A549 (cell line): ENCODE results near the gene CYP19A1. TPM values are rescaled to one million over a fixed set of nuclear protein-coding genes. Genes with fewer than 3 reads are reported as not detected.

Source experiments
- ATAC-seq, 2 experiments: fragments of 200-7000 bp in 1 of 2; fragments of >200 bp in 1 of 2; cut with Nextera tagmentation in 1 of 2; cut with Tn5 transposase in 1 of 2; 3 replicates each; pipeline versions ENCODE4 v1.8.0 to v1.9.1; 2018 to 2020; ENCODE audit warnings: mild to moderate bottlenecking in 1 of 2, moderate library complexity in 1 of 2
- CTCF ChIA-PET: fragments of 300-600 bp; sonication (Branson Sonifier 250); formaldehyde crosslinking; extraction: SDS; loops from one replicate; lab custom pipeline; 2021; ENCODE audit warnings: antibody characterized with exemption, inconsistent platforms; lab: Yijun Ruan, JAX
- POLR2A ChIA-PET: fragments of 350-600 bp; formaldehyde crosslinking; extraction: SDS; loops from one replicate; lab custom pipeline; 2021; ENCODE audit warnings: antibody characterized with exemption, inconsistent platforms; lab: Yijun Ruan, JAX
- DNase-seq, 2 experiments: peaks; one replicate each; pipeline versions ENCODE4 v3.0.0 to v3.0.0-alpha.2; 2011 to 2016; ENCODE audit warnings: low read depth in 1 of 2, low spot score in 1 of 2
- FAIRE-seq: peaks from 2 replicates; lab custom pipeline; 2011; peaks lifted over from hg19 to GRCh38; lab: Jason Lieb, UNC
- H3K27ac ChIP-seq, 2 experiments: fragments of >200 bp; sonication (Bioruptor Twin); formaldehyde crosslinking; 3 replicates each; pipeline ENCODE4 v1.5.1; 2016 to 2017
- H3K4me1 ChIP-seq: fragments of >200 bp; sonication (Bioruptor Twin); formaldehyde crosslinking; 3 replicates; pipeline ENCODE4 v1.6.1; 2016
- H3K4me2 ChIP-seq: fragments of >200 bp; sonication (Bioruptor Twin); formaldehyde crosslinking; 3 replicates; pipeline ENCODE4 v1.6.1; 2016
- H3K4me3 ChIP-seq: fragments of >200 bp; sonication (Bioruptor Twin); formaldehyde crosslinking; 3 replicates; pipeline ENCODE4 v1.5.1; 2016
- H3K9me3 ChIP-seq: fragments of >200 bp; sonication (Bioruptor Twin); formaldehyde crosslinking; 3 replicates; pipeline ENCODE4 v1.6.1; 2016
- BCL3 ChIP-seq: fragments of >200 bp; sonication (Bioruptor Twin); formaldehyde crosslinking; IDR thresholded peaks from 3 replicates; pipeline ENCODE4 v1.6.1; 2016
- BHLHE40 ChIP-seq: IDR thresholded peaks from 2 replicates; pipeline ENCODE4 v1.6.1; 2012; ENCODE audit warnings: low read depth, low read length, inconsistent platforms
- CBX2 ChIP-seq: fragments of 200-600 bp; sonication (generic); IDR thresholded peaks from 2 replicates; pipeline ENCODE4 v1.6.1; 2016; ENCODE audit warnings: low read depth, mild to moderate bottlenecking, borderline replicate concordance
- CEBPB ChIP-seq, 2 experiments: fragments of >200 bp in 1 of 2; sonication (Bioruptor Twin) in 1 of 2; formaldehyde crosslinking in 1 of 2; IDR thresholded peaks; 2 replicates each; pipeline ENCODE4 v1.6.1; 2012 to 2016
- CHD4 ChIP-seq: fragments of 200-600 bp; sonication (generic); IDR thresholded peaks from 2 replicates; pipeline ENCODE4 v1.6.1; 2016; ENCODE audit warnings: antibody characterized with exemption, mild to moderate bottlenecking, borderline replicate concordance
- CTCF ChIP-seq: fragments of >200 bp; sonication (Bioruptor Twin); formaldehyde crosslinking; IDR thresholded peaks from 3 replicates; pipeline ENCODE4 v1.5.1; 2016
- EHF ChIP-seq: fragments of 250-450 bp; sonication (Bioruptor Pico); IDR thresholded peaks from 2 replicates; pipeline ENCODE4 v1.5.0; 2020; ENCODE audit warnings: mild to moderate bottlenecking
- EHMT2 ChIP-seq: fragments of 200-600 bp; sonication (generic); IDR thresholded peaks from 2 replicates; pipeline ENCODE4 v1.6.1; 2016; ENCODE audit warnings: antibody characterized with exemption, low read depth, mild to moderate bottlenecking, moderate library complexity
- FOXS1 ChIP-seq: fragments of 250-450 bp; sonication (Bioruptor Pico); IDR thresholded peaks from 2 replicates; pipeline ENCODE4 v1.5.0; 2020; ENCODE audit warnings: mild to moderate bottlenecking, moderate library complexity
- GATA3 ChIP-seq: IDR thresholded peaks from 2 replicates; pipeline ENCODE4 v1.6.1; 2012; ENCODE audit warnings: borderline replicate concordance
- HEYL ChIP-seq: fragments of 250-450 bp; sonication (Bioruptor Pico); IDR thresholded peaks from 2 replicates; pipeline ENCODE4 v1.8.0; 2021; ENCODE audit warnings: mild to moderate bottlenecking, moderate library complexity
- HOXB13 ChIP-seq: fragments of 250-450 bp; sonication (Bioruptor Pico); IDR thresholded peaks from 2 replicates; pipeline ENCODE4 v1.5.0; 2020; ENCODE audit warnings: low read depth, mild to moderate bottlenecking, moderate library complexity
- HOXB5 ChIP-seq: fragments of 250-450 bp; sonication (Bioruptor Pico); IDR thresholded peaks from 2 replicates; pipeline ENCODE4 v1.5.0; 2020; ENCODE audit warnings: mild to moderate bottlenecking, moderate library complexity
- KDM1A ChIP-seq: fragments of 200-600 bp; sonication (generic); IDR thresholded peaks from 2 replicates; pipeline ENCODE4 v1.6.1; 2016; ENCODE audit warnings: low read depth, mild to moderate bottlenecking
- KDM5A ChIP-seq: fragments of 200-600 bp; sonication (generic); IDR thresholded peaks from 2 replicates; pipeline ENCODE4 v1.6.1; 2016; ENCODE audit warnings: antibody characterized with exemption, mild to moderate bottlenecking
- MAZ ChIP-seq: fragments of 150-350 bp; IDR thresholded peaks from 2 replicates; pipeline ENCODE4 v1.6.1; 2014; ENCODE audit warnings: antibody characterized with exemption, low read depth, low read length, borderline replicate concordance
- MYC ChIP-seq: IDR thresholded peaks from 2 replicates; pipeline ENCODE4 v1.6.1; 2012; ENCODE audit warnings: mild to moderate bottlenecking, inconsistent platforms, low read length, improper control_type of control experiment, borderline replicate concordance
- NPAS2 ChIP-seq: fragments of 250-450 bp; sonication (Bioruptor Pico); IDR thresholded peaks from 2 replicates; pipeline ENCODE4 v1.8.0; 2022; ENCODE audit warnings: mild to moderate bottlenecking, moderate library complexity, borderline replicate concordance
- NR3C1 ChIP-seq: fragments of >200 bp; sonication (Bioruptor Twin); formaldehyde crosslinking; IDR thresholded peaks from 3 replicates; pipeline ENCODE4 v1.6.1; 2017
- RNF2 ChIP-seq: fragments of 200-600 bp; sonication (generic); IDR thresholded peaks from 2 replicates; pipeline ENCODE4 v1.6.1; 2016; ENCODE audit warnings: low read depth, mild to moderate bottlenecking, antibody characterized with exemption, moderate library complexity, borderline replicate concordance
- SMC3 ChIP-seq: fragments of >200 bp; sonication (Bioruptor Twin); formaldehyde crosslinking; IDR thresholded peaks from 3 replicates; pipeline ENCODE4 v1.6.1; 2018; ENCODE audit warnings: inconsistent platforms
- SREBF2 ChIP-seq: fragments of 450-650 bp; IDR thresholded peaks from 2 replicates; pipeline ENCODE4 v1.6.1; 2014; ENCODE audit warnings: mild to moderate bottlenecking, moderate library complexity
- TP53 ChIP-seq: fragments of 250-450 bp; sonication (Bioruptor Pico); IDR thresholded peaks from 2 replicates; pipeline ENCODE4 v1.5.0; 2021; ENCODE audit warnings: mild to moderate bottlenecking, moderate library complexity
- WGBS: methylation state at CpG from one replicate; pipeline ENCODE4 v1.1.6; 2017; ENCODE audit errors: missing lambda C conversion rate; 5-methylcytosine and 5-hydroxymethylcytosine counted together
- polyA plus RNA-seq, 4 experiments: library from polyadenylated mRNA; depleted of rRNA in 3 of 4; stranded (reverse); fragments of >200 nt; fragmentation: RNase III in 1 of 4; extraction: RNeasy Plus Mini Kit Qiagen cat#74134 plus additional on column Dnase treatment in 1 of 4; gene quantifications; 2 replicates in 3 of 4; 3 replicates in 1 of 4; pipeline ENCODE4 v1.2.3, GENCODE V29; 2011 to 2017
- TF ChIP-seq, protein P1 (sequence below): fragments of 200-600 bp; sonication (generic); IDR thresholded peaks from 2 replicates; pipeline ENCODE4 v1.6.1; 2016; ENCODE audit warnings: antibody characterized with exemption, mild to moderate bottlenecking, moderate library complexity
- TF ChIP-seq, protein P2 (sequence below): fragments of 150-350 bp; IDR thresholded peaks from 2 replicates; pipeline ENCODE4 v1.6.1; 2014; ENCODE audit warnings: low read depth, mild to moderate bottlenecking, low read length

CYP19A1 gene
- polyA plus RNA-seq, 2 of the 4 experiments (the other 2 are of a cell fraction): 0.36 TPM; not detected in 1

DNA sequence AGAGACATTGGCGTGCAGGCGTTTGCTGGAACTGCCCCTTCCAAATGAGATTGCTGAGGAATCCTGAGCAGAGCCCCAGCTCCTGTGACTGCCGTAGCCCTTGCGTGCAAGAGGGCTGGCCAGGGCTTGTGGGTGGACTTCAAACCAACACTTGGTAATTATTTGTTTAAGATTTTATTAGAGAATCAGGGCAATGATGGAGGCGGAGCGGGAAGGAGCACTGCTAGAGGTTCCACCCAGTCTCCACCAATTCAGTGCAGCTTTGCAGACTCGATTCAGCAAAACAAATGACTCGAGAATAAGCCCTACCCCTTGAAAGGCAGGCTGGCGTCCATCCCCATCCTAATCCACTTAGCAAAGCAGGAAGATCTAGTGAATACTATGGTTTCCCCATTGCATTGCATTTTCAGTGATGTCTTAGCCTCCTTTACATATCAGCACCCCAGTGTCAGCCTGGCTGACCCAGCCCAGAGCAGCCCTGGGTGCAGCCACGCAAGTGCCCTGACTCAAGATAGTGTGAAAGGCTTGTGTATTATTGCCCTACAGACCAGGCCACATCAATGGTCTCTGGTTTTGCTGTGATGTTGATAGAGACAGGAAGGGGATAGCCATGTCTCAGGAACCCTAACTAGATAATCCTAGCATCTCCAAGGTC lies 29.1 kb upstream of the CYP19A1 start:
- H3K4me1 ChIP-seq: peaks cover 40% of the 10 kb centered on the region
- 46% methylated on average over 10 of the region's 10 CpGs for WGBS
- DNase-seq: peak in 1 of 2 experiments; percentile 74
- peak overlapping the region; percentile 13 to 27; a peak in 3 of 6 replicates for H3K27ac ChIP-seq
- H3K4me2 ChIP-seq: peak overlapping the region; percentile 57
- TF ChIP-seq TP53 (CRISPR knock-in tag) (no peak), HOXB13 (CRISPR knock-in tag) (no peak), FOXS1 (CRISPR knock-in tag) (no peak), GATA3 (no peak), SREBF2 (no peak)
- peak; percentile 68 for FAIRE-seq
- POLR2A ChIA-PET: no interaction called here
- no peak overlapping the region for H3K4me3 ChIP-seq
- ATAC-seq: peak; percentile 58 to 80; a peak in 4 of 6 replicates
- H3K9me3 ChIP-seq: no peaks in the 10 kb centered on the region
- CTCF ChIA-PET: interaction anchor here (0.5 to 5.3 kb wide), 3 partner anchors 12 to 422 kb away, joined by 3 to 62 read pairs (median 3); no protein-coding TSS in a partner anchor

- WGBS: 47% methylated on average over 3 of the region's 3 CpGs
- peak; percentile 40 to 64; a peak in 4 of 6 replicates for ATAC-seq
- H3K4me2 ChIP-seq: peak overlapping the region; percentile 57
- H3K27ac ChIP-seq: peak overlapping the region; percentile 19 to 27; a peak in 3 of 6 replicates
- no peak for FAIRE-seq
- no peak for TF ChIP-seq NPAS2 (CRISPR knock-in tag)
- no peak for TF ChIP-seq EHF
- TF ChIP-seq, protein P1, sequence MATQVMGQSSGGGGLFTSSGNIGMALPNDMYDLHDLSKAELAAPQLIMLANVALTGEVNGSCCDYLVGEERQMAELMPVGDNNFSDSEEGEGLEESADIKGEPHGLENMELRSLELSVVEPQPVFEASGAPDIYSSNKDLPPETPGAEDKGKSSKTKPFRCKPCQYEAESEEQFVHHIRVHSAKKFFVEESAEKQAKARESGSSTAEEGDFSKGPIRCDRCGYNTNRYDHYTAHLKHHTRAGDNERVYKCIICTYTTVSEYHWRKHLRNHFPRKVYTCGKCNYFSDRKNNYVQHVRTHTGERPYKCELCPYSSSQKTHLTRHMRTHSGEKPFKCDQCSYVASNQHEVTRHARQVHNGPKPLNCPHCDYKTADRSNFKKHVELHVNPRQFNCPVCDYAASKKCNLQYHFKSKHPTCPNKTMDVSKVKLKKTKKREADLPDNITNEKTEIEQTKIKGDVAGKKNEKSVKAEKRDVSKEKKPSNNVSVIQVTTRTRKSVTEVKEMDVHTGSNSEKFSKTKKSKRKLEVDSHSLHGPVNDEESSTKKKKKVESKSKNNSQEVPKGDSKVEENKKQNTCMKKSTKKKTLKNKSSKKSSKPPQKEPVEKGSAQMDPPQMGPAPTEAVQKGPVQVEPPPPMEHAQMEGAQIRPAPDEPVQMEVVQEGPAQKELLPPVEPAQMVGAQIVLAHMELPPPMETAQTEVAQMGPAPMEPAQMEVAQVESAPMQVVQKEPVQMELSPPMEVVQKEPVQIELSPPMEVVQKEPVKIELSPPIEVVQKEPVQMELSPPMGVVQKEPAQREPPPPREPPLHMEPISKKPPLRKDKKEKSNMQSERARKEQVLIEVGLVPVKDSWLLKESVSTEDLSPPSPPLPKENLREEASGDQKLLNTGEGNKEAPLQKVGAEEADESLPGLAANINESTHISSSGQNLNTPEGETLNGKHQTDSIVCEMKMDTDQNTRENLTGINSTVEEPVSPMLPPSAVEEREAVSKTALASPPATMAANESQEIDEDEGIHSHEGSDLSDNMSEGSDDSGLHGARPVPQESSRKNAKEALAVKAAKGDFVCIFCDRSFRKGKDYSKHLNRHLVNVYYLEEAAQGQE: no peak
- no peak for TF ChIP-seq NR3C1
- peak; percentile 16 to 34; a peak in 2 of 4 replicates for TF ChIP-seq CEBPB (IDR thresholded peaks at IDR 0.05)
- no peak for TF ChIP-seq MAZ
- TF ChIP-seq SREBF2: no peak
- no peak for TF ChIP-seq KDM5A
- no peak for TF ChIP-seq FOXS1 (CRISPR knock-in tag)
- no peak for TF ChIP-seq HEYL
- TF ChIP-seq SMC3: 0 out of 3 replicates have a peak, but pooled peaks have one; percentile 13
- H3K9me3 ChIP-seq: no peaks in the 10 kb centered on the region
- CTCF ChIA-PET: interaction anchor here (1.3 to 5.3 kb wide), 2 partner anchors 13 kb away, joined by 4 to 62 read pairs; no protein-coding TSS in a partner anchor
- H3K4me3 ChIP-seq: no peak overlapping the region
- POLR2A ChIA-PET: no interaction called here
- DNase-seq: peak in 1 of 2 experiments; percentile 82
- peaks cover 40% of the 10 kb centered on the region for H3K4me1 ChIP-seq
Measured at GRCh38 chr15:51366920-51367319, 28.5 kb upstream of the CYP19A1 start.

- ATAC-seq (no peak), DNase-seq (no peak), FAIRE-seq (no peak)
- 82% methylated on average over 5 of the region's 5 CpGs for WGBS
- H3K9me3 ChIP-seq: no peaks in the 10 kb centered on the region
- H3K27ac ChIP-seq: peak overlapping the region in 1 of 2 experiments; percentile 19; a peak in 1 of 6 replicates
- ChIA-PET CTCF (interaction anchor here (1.1 to 1.8 kb wide), 4 partner anchors 11 to 84 kb away, joined by 4 to 5 read pairs (median 5); no protein-coding TSS in a partner anchor), POLR2A (no interaction called here)
- no peak overlapping the region for H3K4me2 ChIP-seq
- H3K4me3 ChIP-seq: no peak overlapping the region
- H3K4me1 ChIP-seq: peaks cover 40% of the 10 kb centered on the region
- TF ChIP-seq HOXB5 (CRISPR knock-in tag) (no peak), CHD4 (no peak), EHF (no peak), NR3C1 (no peak), NPAS2 (CRISPR knock-in tag) (no peak), KDM1A (no peak), BHLHE40 (no peak), BCL3 (no peak), CTCF (no peak), EHMT2 (no peak), CBX2 (no peak), RNF2 (no peak), GATA3 (no peak), MYC (no peak)
- TF ChIP-seq, protein P2, sequence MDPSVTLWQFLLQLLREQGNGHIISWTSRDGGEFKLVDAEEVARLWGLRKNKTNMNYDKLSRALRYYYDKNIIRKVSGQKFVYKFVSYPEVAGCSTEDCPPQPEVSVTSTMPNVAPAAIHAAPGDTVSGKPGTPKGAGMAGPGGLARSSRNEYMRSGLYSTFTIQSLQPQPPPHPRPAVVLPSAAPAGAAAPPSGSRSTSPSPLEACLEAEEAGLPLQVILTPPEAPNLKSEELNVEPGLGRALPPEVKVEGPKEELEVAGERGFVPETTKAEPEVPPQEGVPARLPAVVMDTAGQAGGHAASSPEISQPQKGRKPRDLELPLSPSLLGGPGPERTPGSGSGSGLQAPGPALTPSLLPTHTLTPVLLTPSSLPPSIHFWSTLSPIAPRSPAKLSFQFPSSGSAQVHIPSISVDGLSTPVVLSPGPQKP: no peak
Measured at GRCh38 chr15:51366071-51366470, 27.7 kb upstream of the CYP19A1 start.
